HFFc6 (cell line): ENCODE data around the gene PRR15. TPM values are rescaled to one million over a fixed set of nuclear protein-coding genes. Genes with fewer than 3 reads are reported as not detected.

Experiments used
- DNase-seq: peaks from one replicate; pipeline ENCODE4 v3.0.0-alpha.2; 2018
- H3K27ac Mint-ChIP-seq: 2 replicates; pipeline ENCODE4 v1.8.0; 2020; ENCODE audit warnings: mild to moderate bottlenecking, mixed read lengths
- H3K27me3 Mint-ChIP-seq: 2 replicates; pipeline ENCODE4 v1.8.0; 2021; ENCODE audit warnings: mild to moderate bottlenecking, moderate library complexity, mixed read lengths; ENCODE audit not compliant: insufficient read depth
- H3K36me3 Mint-ChIP-seq: 2 replicates; pipeline ENCODE4 v1.8.0; 2021; ENCODE audit warnings: low read depth, mixed read lengths
- H3K4me1 Mint-ChIP-seq: 2 replicates; pipeline ENCODE4 v1.8.0; 2020; ENCODE audit warnings: low read depth, mixed read lengths
- H3K4me3 Mint-ChIP-seq: 2 replicates; pipeline ENCODE4 v1.8.0; 2020; ENCODE audit warnings: mild to moderate bottlenecking, moderate library complexity, mixed read lengths
- H3K9me3 Mint-ChIP-seq: 2 replicates; pipeline ENCODE4 v1.8.0; 2020; ENCODE audit warnings: mild to moderate bottlenecking, mixed read lengths
- CTCF ChIP-seq: fragments of 200-600 bp; sonication (generic); IDR thresholded peaks from 2 replicates; pipeline ENCODE4 v1.5.0; 2021; ENCODE audit warnings: antibody characterized with exemption, mild to moderate bottlenecking
- total RNA-seq, 6 experiments: library from RNA; stranded (reverse); fragmentation: NEBNext Ultra II Directional; extraction: Animal tissue kit (Norgen Biotek cat#: 25700); gene quantifications; 2 replicates in 1 of 6; 3 replicates in 5 of 6; pipeline ENCODE4 v1.2.3, GENCODE V29; 2021

PRR15 gene
- total RNA-seq, 6 experiments from 2014 or later: 0.10 to 0.64 (median 0.31) TPM; not detected in 3

DNA sequence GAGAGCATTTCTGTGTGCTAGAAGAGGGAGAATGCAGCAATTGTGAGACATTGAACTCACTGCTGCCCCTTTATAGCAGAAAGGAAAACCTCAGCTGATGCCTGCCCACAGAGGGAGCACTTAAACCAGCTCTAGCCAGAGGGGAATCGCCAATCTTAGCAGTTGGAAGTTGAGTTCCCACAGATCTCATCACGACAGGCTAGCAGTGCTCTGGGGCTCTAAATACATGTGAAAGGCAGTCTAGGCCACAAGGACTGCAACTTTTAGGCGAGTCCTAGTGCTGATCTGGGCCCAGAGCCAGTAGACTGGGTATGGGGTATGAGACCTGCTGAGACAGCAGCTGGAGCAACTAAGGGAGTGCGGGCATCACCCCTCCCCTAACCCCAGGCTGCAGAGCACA lies 25.2 kb upstream of the PRR15 start:
- H3K4me3 Mint-ChIP-seq: no peak overlapping the region
- no peaks in the 10 kb centered on the region for H3K36me3 Mint-ChIP-seq
- no peaks in the 10 kb centered on the region for H3K9me3 Mint-ChIP-seq
- H3K27ac Mint-ChIP-seq: no peak overlapping the region
- peaks cover 4% of the 10 kb centered on the region; the same call in 1 of the 2 replicates for H3K27me3 Mint-ChIP-seq
- H3K4me1 Mint-ChIP-seq: no peaks in the 10 kb centered on the region
- DNase-seq: no peak
- TF ChIP-seq CTCF: no peak

DNA sequence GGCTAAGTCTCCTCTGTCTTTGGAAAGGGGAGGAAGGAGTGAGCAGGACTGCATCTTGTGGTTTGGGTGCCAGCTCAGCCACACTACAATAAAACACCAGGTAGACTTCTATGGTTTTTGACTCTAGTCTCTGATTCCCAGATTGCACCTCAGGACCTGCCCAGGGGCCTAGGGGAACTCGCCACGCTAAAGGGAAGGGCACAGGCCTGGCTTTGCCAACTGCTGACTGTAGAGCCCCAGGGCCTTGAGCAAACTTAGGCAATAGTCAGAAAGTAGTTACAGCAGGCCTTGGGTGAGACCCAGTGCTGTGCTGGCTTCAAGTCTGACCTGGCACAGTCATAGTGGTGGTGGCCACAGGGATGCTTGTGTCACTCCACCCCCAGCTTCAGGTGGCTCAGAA lies 24.2 kb upstream of the PRR15 start:
- no peak for TF ChIP-seq CTCF
- Mint-ChIP-seq H3K4me1 (no peaks in the 10 kb centered on the region), H3K9me3 (no peaks in the 10 kb centered on the region), H3K4me3 (no peak overlapping the region), H3K27me3 (peaks cover 6% of the 10 kb centered on the region; the same call in 1 of the 2 replicates), H3K36me3 (no peaks in the 10 kb centered on the region), H3K27ac (no peak overlapping the region)
- no peak for DNase-seq

DNA sequence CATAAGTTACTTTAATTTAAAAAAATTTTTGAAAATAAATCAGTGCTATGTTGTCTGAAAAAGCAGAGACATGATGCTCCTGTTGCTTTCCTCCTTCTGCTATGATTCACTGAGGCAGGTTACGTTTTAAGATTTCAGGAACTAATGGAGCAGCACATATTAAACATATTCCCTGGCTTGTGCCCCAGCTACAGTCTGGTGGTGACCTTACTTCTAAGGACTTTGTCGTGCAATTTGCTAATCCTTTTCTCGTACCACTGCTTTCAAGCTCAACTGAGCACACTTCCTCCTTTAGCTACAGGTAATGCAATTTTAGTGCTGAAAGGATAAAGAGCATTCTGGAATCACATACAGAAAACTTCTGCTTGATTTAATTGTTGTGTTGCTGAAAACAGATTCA lies 16.2 kb upstream of the PRR15 start:
- H3K4me1 Mint-ChIP-seq: no peaks in the 10 kb centered on the region
- H3K36me3 Mint-ChIP-seq: no peaks in the 10 kb centered on the region
- no peak for DNase-seq
- H3K4me3 Mint-ChIP-seq: no peak overlapping the region
- no peaks in the 10 kb centered on the region for H3K9me3 Mint-ChIP-seq
- peaks cover 15% of the 10 kb centered on the region for H3K27me3 Mint-ChIP-seq
- H3K27ac Mint-ChIP-seq: no peak overlapping the region
- TF ChIP-seq CTCF: no peak

- Mint-ChIP-seq H3K4me3 (no peak overlapping the region), H3K4me1 (no peaks in the 10 kb centered on the region), H3K27me3 (peaks cover 14% of the 10 kb centered on the region), H3K9me3 (no peaks in the 10 kb centered on the region), H3K27ac (no peak overlapping the region), H3K36me3 (no peaks in the 10 kb centered on the region)
- no peak for DNase-seq
- TF ChIP-seq CTCF: no peak
Measured at GRCh38 chr7:29548823-29549222, 14.8 kb upstream of the PRR15 start.

DNA sequence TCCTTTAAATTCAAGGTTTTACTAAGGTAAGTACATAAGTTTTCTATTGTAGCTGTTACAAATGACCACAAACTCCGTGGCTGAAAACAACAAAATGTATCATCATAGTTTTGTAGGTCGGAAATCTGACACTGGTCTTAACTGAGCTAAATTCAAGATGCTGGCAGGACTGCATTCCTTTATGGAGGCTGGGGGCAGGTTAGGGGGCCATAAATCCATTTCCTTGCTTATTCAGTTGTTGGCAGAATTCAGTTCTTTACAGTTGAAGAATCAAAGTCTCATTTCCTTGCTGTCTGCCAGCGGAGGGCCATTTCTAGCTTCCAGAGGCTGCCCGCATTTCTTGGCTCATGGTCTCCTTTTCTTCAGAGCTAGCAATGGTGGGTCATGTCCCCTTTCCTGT lies 11.2 kb upstream of the PRR15 start:
- no peak for DNase-seq
- H3K27me3 Mint-ChIP-seq: peaks cover 14% of the 10 kb centered on the region
- TF ChIP-seq CTCF: no peak
- no peaks in the 10 kb centered on the region for H3K9me3 Mint-ChIP-seq
- no peak overlapping the region for H3K27ac Mint-ChIP-seq
- H3K36me3 Mint-ChIP-seq: no peaks in the 10 kb centered on the region
- no peaks in the 10 kb centered on the region for H3K4me1 Mint-ChIP-seq
- no peak overlapping the region for H3K4me3 Mint-ChIP-seq

GRCh38 chr7:29555061-29555460 lies 8.6 kb upstream of the PRR15 start:
- H3K27ac Mint-ChIP-seq: no peak overlapping the region
- H3K27me3 Mint-ChIP-seq: peaks cover 17% of the 10 kb centered on the region
- no peak overlapping the region for H3K4me3 Mint-ChIP-seq
- no peaks in the 10 kb centered on the region for H3K9me3 Mint-ChIP-seq
- H3K4me1 Mint-ChIP-seq: peaks cover 6% of the 10 kb centered on the region; the same call in 1 of the 2 replicates
- no peak for TF ChIP-seq CTCF
- no peaks in the 10 kb centered on the region for H3K36me3 Mint-ChIP-seq
- DNase-seq: no peak
